AG08396 (cell line): ENCODE measurements around the gene SLC9A9.
"Not testable (repeated sequence)": the region's sequence is repeated elsewhere in the genome, so short reads cannot be mapped to it uniquely, and the experiment has no call there.

ENCODE experiments used
- DNase-seq: peaks from one replicate; pipeline ENCODE4 v3.0.0; 2012; ENCODE audit warnings: low spot score, mixed read lengths

Gene SLC9A9

GRCh38 chr3:143755978-143756377 is 92.3 kb downstream of the SLC9A9 start:
- no peak for DNase-seq

DNA sequence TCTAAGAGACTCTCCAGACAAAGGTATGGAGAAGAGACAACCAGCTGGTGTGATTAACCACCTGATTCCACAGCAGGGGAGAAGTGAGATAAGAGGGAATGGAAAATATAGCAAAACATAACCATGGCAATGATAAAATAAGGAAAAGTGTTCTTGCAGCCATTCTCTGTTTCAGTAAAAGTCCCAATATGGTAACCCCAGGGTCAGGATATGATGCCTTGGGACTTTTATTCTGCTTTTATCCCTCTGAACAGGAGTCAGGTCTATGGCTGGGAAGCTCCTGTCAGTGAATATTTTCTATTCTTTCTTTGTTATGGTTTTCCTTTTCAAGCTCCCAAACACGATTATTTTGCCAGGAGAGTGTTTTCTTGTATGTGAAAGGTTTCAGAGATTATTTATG is 94.2 kb downstream of the SLC9A9 start:
- DNase-seq = no peak

GRCh38 chr3:143753456-143753855 is 94.8 kb downstream of the SLC9A9 start:
- DNase-seq = no peak

DNA sequence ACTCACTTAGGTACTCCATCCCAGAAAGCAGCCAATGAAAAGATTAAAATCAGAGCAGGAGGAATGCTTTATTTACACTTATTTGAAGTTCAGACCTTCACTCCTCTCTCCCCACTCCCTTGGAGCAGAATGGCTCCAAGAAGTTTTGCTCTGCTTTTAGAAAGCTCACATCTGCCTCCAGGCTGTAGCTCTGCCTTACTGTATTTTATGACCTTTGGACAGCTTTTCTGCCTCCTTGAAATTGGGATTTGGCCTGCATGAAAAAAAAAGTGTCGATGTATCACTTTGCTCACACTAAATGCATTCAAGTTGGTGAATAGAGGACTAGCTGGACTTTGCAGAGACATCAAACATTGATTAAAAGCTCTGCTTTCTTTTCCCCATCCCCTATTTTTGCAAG is 95.3 kb downstream of the SLC9A9 start:
- no peak for DNase-seq

DNA sequence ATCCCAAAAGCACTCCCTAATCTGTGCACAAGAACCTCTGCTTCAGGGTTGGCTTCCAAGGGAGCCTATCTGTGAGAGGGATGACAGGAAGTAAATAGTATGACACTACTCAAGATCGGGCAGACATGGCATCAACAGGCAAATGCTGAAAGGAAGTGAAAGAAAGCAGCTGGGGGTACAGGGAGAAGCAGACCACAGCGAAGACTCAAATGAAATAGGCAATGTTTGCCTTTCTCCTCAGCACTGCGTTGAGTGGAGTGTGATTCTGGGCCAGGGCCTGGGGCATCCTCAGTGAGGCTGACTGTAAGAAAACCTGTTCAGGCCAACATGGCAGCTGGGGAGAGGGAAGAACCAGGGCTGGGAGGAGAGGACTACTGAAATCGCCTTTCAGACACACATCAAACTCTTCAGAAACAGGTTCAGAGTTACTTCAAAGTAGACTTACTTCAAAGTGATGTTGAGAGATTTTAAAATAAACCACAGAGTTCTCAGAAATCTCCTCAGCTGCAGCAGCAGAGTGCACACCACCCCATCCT is 96.6 kb downstream of the SLC9A9 start:
- DNase-seq = no peak

DNA sequence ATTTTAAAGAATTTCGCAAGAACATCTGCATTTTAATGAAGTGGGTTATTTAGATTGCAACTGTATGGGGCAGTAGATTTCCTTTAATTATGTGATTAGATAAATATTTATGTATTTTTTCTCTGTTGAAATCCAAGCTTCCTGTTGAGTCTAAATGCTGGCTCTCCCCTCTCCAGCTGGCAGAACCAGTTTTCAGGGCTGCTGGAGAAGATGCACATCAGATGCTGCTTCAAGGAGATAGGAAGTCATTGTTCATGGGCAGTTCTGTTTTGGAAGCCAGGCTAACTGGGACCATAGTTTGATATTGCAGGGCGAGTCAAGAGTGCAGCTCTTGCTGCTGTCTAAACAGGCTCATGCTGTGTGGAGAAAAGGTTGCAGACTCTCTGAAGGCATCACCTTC is 97.4 kb downstream of the SLC9A9 start:
- no peak for DNase-seq

- DNase-seq = no peak
Measured at GRCh38 chr3:143749926-143750325, 98.3 kb downstream of the SLC9A9 start.

GRCh38 chr3:143737065-143737464 is 111.2 kb downstream of the SLC9A9 start:
- no peak for DNase-seq

- peak; percentile 12 for DNase-seq
Measured at GRCh38 chr3:143736205-143736997, 111.9 kb downstream of the SLC9A9 start.

DNA sequence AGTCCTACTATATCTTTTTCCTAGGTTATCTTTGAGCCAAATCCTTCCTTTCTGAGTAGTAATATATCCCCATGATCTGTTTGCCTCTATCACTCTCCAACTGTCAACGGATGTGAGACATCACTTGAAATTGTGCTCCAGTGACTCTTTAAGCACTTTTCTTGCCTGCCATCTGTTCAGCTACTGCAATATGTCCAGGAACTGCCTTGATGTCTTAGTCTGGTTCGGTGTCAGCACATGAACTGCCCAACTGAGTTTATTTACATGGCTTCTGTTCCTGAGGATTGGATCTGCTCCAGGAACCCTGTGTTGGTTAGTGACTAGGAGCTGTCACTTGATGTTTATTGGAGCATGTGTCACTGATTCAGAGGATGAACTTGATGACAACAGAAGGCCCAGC is 116.5 kb downstream of the SLC9A9 start:
- DNase-seq = no peak

GRCh38 chr3:143731320-143731719 is 116.9 kb downstream of the SLC9A9 start:
- no peak for DNase-seq

DNA sequence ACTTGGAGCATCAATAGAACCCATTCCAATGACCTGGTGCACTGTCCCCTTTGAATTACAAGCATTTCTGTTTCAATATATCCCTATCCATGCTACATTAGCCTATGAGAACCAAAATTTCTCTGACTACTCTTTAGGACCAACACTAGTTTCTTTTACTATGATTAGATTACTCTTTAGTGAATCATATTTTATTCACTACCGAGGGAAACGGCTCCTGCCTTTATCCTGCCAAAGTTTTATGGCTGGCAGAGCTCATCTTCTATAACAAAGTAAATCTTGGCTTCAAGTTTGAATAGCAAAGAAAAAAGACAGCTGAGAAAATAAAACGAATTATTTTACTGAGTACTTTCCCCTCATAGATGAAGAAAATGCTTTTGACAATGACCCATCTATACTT is 120.9 kb downstream of the SLC9A9 start:
- peak; percentile 7 for DNase-seq

DNA sequence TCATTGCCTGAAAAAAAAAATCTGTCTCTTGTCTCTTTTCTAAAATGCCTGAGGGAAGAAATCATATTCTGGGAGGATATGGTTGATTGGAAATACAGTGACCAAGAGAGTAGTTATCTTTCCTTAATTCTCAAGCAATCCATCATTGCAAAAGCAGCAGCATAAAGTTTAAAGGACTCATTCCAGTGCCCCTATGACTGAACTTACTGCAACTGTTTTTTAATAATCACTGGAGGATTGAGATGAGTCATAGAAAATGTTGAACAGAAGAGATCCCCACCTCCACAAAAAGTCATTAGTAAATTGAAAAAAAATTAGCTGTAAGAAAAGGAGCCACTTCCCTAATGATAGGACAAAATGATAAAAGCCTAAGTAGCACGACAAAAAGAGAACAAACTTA is 121.5 kb downstream of the SLC9A9 start:
- DNase-seq = peak; percentile 9

DNA sequence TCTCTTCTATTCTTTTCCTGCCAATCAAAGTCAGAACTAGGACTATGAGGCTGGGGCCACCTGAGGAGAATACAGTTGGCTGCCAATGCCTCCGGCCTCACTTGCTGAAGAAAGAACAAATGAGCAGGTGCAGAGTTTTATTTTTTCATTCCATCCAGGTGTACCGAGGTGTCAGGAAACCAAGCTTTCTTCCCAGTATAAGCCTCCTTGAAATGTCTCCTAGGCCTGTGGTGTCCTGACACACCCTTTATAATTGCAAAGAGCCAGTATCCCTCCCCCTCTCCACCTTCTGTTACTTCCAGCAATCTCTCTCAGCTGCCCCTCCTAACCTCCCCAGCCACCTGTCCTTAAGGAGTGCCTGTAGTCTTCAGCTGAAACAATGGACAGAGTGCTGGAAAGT is 127.9 kb downstream of the SLC9A9 start:
- DNase-seq = no peak

DNA sequence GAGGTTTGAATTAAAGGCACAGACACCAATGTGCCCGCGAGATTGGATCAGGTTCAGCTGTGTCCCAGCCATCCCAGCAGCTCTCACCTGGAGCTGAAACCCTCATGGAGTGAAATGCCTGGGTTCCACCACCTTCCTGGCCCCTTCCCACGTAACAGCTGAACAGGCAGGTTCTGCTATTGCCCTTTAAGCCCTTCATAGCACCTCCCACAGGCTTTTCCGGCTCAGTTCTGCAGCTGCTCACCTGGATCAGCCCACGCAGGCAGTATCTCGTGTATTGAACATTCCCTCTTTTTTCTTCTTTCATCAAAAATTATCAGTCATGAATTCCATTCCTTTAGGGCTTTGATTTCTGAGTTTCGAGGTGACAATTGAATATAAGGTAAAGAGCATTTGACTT is 129.8 kb downstream of the SLC9A9 start:
- no peak for DNase-seq

DNA sequence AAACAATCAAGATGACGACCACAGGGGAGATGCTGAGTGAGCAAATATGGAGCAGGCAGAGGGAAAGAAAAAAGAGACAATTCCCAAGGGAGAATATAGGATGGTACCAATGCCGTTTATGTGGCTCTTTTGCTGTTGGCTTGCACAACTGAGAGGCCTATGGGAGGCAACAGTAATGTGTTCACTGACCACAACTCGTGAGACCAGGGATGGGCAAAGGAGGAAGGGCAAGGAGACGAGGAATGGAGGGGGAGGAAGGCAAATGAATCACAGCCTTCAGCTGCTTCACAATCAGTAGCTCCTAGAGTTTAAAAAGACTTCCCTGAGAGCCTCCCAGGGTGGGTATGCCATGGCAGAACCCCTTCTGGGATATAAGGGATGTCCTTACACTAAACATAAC is 131.5 kb downstream of the SLC9A9 start:
- DNase-seq = no peak

DNA sequence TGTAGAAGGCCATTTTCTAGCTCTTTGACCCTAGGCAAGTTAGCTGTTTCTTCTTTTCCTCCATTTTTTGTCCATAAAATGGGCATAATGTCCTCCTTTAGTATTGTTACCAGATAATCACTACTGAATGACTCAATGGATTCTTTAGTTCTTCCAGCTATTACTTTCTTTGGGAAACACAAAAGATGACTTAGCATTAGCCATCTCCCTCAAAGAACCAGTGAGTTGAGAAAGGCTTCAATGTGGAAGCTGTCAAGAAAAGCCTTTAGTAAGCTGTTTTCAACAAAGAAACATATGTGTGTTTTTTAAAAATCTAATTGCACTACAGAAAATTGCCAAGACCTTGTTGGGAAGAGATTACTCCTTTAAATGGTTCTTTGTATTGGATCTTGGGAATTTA is 135.7 kb downstream of the SLC9A9 start:
- DNase-seq = no peak

GRCh38 chr3:143707848-143708247 is 140.4 kb downstream of the SLC9A9 start:
- no peak for DNase-seq

- DNase-seq = no peak
Measured at GRCh38 chr3:143700431-143700975, 147.8 kb downstream of the SLC9A9 start.

GRCh38 chr3:143699424-143699823 is 148.8 kb downstream of the SLC9A9 start:
- no peak for DNase-seq

- no peak for DNase-seq
Measured at GRCh38 chr3:143698682-143699303, 149.5 kb downstream of the SLC9A9 start.

GRCh38 chr3:143697975-143698374 is 150.3 kb downstream of the SLC9A9 start:
- no peak for DNase-seq

DNA sequence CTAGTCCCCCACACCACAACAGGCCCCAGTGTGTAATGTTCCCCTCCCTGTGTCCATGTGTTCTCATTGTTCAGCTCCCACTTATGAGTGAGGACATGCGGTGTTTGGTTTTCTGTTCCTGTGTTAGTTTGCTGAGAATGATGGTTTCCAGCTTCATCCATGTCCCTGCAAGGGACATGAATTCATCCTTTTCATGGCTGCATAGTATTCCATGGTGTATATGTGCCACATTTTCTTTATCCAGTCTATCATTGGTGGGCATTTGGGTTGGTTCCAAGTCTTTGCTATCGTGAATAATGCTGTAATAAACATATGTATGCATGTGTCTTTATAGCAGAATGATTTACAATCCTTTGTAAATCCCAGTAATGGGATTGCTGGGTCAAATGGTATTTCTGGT is 152.9 kb downstream of the SLC9A9 start:
- not testable (repeated sequence) for DNase-seq
